HT1080 (cell line): Measurements from ENCODE around the gene GET3. TPM values are rescaled to one million over a fixed set of nuclear protein-coding genes. Genes with fewer than 3 reads are reported as not detected.

Source experiments
- DNase-seq: peaks from one replicate; pipeline ENCODE4 v3.0.0-alpha.2; 2015; ENCODE audit warnings: low read depth
- total RNA-seq: library from RNA; depleted of rRNA; stranded (reverse); fragments of >200 nt; shearing (Covaris generic); gene quantifications from 2 replicates; pipeline ENCODE4 v1.2.3, GENCODE V29; 2014

The GET3 gene
- total RNA-seq, 1 experiment from 2014 or later = 138 TPM

- DNase-seq = no peak
Observed at GRCh38 chr19:12750851-12751250, 13.6 kb downstream of the GET3 start.

- DNase-seq = no peak
Observed at GRCh38 chr19:12751635-12752034, 14.3 kb downstream of the GET3 start, which contains the start of gene BEST2. Gene BEST2, plus strand, starts transcription at chr19:12751791. Its CDS starts 802 bp downstream, at chr19:12752593.

GRCh38 chr19:12752056-12752781 lies 14.9 kb downstream of the GET3 start:
- no peak for DNase-seq

DNA sequence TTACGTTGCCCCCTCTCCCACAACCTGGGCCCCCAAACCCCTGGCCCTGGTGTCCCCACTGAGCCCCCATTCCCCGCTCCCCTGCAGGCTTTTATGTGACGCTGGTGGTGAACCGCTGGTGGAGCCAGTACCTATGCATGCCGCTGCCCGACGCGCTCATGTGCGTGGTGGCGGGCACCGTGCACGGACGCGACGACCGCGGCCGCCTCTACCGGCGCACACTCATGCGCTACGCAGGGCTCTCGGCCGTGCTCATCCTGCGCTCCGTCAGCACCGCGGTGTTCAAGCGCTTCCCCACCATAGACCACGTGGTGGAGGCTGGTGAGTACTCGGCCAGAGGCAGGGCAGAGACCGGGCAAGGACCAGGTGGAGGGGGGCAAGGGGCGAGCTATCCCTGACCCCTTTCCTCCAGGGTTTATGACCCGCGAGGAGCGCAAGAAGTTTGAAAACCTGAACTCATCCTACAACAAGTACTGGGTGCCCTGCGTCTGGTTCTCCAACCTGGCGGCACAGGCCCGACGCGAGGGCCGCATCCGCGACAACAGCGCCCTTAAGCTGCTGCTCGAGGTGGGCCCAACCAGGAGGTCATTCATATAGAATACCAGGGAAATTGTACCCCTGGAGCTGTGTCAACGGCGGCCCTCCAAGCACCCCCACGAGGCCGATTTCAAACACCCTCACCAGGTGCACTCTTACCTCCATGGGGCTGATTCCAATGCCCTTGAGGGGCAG lies 17.3 kb downstream of the GET3 start:
- DNase-seq = no peak

DNA sequence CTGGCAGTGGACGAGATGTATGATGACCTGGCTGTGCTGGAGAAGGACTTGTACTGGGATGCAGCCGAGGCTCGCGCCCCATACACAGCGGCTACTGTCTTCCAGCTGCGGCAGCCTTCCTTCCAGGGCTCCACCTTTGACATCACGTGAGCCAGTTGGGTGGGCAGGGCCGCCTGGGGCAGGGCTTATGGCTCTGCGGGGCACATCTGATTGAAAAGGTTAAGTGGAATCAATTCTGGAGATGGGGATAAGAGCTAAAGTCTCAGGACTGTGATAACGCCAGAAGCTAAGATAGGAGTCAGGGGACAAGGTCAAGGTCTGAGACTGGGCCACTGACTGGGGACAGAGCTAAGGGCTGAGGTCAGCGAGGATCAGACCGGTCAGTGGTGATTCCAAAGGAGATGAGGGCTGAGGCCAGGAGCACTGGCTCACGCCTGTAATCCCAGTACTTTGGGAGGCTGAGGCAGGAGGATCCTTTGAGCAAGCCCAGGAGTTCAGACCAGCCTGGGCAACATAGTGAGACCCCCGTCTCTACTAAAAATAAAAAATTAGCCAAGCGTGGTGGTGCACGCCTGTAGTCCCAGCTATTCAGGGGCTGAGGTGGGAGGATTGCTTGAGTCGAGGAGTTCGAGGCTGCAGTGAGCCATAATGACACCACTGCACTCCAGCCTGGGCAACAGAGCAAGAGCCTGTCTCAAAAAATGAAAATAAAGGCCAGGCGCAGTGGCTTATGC lies 19.0 kb downstream of the GET3 start:
- no peak for DNase-seq

DNA sequence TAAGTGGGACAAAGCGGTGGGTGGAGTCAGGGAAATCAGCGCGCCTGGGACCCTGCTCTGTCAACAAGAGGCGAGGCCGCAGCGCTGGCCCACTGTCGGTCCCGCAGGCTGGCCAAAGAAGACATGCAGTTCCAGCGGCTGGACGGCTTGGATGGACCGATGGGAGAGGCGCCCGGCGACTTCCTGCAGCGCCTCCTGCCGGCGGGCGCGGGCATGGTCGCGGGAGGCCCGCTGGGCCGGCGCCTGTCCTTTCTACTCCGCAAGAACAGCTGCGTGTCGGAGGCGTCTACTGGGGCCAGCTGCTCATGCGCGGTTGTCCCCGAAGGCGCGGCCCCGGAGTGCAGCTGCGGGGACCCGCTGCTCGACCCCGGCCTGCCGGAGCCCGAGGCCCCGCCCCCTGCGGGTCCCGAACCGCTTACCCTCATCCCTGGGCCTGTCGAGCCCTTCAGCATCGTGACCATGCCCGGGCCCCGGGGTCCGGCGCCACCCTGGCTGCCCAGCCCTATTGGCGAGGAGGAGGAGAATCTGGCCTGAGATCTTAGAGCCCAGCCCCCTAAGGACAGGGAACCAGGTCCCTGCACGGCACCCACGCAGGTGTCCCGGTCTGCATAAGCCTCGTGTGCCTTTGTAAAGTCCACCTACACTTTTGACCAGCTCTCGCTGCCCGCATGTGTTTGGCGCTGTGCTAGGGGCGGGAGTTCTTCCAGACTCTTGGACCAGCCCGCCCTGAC lies 20.4 kb downstream of the GET3 start:
- peak; percentile 75 for DNase-seq

DNA sequence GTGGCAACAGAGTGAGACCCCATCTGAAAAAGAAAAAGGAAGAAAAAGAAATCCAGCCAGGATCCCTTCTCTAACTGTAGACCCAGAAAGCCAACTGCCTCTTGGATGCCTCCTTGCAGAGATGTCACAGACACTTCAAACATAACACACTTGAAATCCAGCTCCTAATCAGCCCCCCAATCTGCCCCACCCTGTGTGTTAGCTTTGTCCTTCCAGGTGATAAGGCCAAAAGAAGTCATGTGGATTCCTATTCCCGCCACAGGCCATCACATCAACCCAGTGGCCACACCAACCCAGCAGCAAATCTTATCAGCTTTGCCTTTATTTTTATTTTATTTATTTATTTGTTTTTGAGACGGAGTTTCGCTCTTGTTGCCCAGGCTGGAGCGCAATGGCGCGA lies 22.4 kb downstream of the GET3 start:
- no peak for DNase-seq

DNA sequence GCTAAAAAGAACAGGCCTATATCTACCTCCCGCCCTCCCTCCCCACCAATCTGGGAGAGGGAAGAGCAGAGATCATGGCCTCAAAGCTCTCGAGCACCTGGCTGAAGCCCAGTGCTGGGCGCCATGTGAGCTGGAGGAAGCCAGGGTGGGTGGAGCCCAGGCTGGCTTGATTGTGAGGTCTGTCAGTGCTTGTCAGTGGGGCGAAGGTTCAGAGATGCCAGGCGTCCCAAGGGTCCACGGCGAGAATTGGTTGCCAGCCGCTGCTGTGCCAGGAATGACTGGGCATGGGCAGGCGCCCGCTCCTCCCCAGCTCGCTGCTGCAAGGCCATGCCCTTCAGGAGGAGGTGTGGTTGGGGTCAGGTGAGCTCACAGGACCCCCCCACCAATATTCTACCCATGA lies 25.8 kb downstream of the GET3 start:
- DNase-seq = no peak

- DNase-seq = no peak
Observed at GRCh38 chr19:12764698-12765097, 27.4 kb downstream of the GET3 start.

GRCh38 chr19:12766051-12766521 lies 28.8 kb downstream of the GET3 start:
- DNase-seq = peak; percentile 58

GRCh38 chr19:12767150-12767549 lies 29.9 kb downstream of the GET3 start:
- no peak for DNase-seq

DNA sequence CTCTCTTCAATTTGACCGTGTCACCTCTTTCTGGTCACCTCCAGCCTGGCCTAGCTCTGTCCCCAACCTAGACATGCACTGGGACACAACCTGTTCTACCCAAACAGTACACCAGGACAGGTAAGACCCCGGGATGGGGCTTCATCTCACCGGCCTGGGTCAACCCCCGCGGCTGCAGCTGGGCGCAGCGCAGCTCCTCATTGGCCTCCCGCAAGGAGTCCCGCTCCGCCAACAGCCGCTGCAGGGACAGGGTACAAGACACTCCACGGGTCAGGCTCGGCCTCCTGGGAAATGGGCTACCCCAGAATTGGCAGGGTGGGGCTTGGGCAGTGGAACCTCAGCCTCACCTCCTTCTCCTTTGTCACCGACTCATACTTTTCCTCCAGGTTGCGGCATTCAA lies 30.4 kb downstream of the GET3 start:
- no peak for DNase-seq

DNA sequence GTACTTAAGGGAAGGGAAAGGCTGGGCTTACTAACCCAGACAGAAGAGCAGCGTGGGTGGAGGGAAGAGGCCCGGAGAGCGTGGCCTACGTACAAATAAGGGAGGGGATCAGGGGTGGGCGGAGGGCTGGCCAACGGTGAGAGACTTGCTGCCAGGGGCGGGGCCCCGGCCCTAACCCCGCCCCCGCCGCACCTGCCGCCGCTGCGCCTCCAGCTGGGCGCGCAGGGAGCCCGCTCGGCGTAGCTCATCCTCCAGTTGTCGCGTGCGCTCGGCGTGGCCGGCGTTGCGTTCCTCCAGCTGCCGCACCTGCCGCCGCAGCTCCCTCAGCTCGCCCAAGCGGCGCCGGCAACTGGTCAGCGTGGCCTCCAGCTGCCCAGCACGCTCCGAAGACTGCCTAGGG lies 32.4 kb downstream of the GET3 start:
- DNase-seq = no peak

DNA sequence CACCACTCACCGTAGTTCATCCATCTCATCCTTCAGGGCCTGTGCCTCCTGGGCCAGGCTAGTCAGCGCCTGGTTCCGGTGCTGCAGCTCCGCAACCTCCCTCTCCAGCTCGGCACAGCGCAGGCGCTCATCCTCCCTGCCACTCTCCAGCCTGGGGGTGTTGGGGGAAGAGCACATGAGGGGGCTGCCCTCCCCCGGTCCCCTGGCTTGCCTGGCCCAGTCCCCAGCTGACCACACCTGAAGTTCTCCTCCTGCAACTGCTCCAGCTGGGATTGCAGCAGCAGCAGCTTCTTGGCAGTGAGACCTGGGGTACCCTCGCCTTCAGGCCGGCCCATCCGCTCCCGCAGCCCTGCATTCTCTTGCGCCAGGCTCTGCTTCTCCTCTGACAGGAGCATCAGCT lies 33.6 kb downstream of the GET3 start:
- DNase-seq = no peak

- DNase-seq = no peak
Observed at GRCh38 chr19:12772323-12772722, 35.0 kb downstream of the GET3 start.

GRCh38 chr19:12773571-12773970 lies 36.3 kb downstream of the GET3 start:
- DNase-seq = peak; percentile 42

GRCh38 chr19:12774588-12775555 lies 37.6 kb downstream of the GET3 start, which contains the start of gene HOOK2:
Gene HOOK2, minus strand, starts transcription at chr19:12775552. Its CDS starts 103 bp downstream, at chr19:12775449.
- DNase-seq = no peak

DNA sequence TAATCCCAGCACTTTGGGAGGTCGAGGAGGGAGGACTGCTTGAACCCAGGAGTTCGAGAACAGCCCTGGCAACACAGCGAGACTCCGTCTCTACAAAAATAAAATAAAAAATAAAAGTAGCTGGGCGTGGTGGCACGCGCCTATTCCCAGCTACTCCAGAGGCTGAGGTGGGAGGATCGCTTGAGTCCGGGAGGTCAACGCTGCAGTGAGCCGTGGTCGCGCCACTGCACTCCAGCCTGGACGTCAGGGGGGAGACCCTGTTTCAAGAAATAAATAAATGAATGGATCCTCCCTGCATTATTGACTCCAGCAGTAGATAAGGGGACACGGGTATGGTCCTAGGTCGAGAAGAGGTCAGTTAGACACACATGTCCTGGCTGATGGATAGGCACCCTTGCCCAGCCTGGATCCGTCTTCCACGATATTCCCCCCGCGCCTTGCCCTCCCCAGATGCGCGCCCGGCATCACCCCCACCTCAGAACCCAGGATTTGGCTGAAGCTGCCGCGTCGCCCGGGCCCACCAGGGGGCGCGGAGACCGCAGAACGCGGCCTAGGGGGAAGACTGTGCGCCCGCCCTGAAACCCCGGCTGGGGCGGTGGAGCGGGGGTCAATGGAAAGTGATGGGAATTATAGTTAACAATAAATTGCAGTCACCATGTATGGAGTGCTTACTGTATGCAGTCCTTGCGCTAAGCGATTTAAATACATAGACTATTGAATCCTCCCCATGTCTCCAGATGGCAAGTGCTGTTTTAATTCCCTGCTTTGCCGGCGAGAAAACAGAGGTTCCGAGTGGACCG lies 40.1 kb downstream of the GET3 start:
- peak; percentile 73 for DNase-seq
